Breast epithelium (tissue), 4 donors: ENCODE measurements around the gene ABHD11. TPM values are rescaled to one million over a fixed set of nuclear protein-coding genes. Genes with fewer than 3 reads are reported as not detected.
A peak's percentile ranks its signal among the peaks of the same experiment; 100 is the strongest.

Source experiments
- DNase-seq, 2 donors: peaks; one replicate each; pipeline ENCODE4 v3.0.0-alpha.2; 2019; ENCODE audit warnings: low spot score in 2 of 2
- H3K27ac ChIP-seq, 2 donors: fragments of 200-600 bp; sonication (generic) in 1 of 2; one replicate each; pipeline ENCODE4 v1.5.1; 2016 to 2019; ENCODE audit warnings: mild to moderate bottlenecking in 1 of 2
- H3K27me3 ChIP-seq, 2 donors: fragments of 200-600 bp; sonication (generic) in 1 of 2; one replicate each; pipeline versions ENCODE4 v1.5.1 to v1.6.0; 2017 to 2019; ENCODE audit warnings: control low read depth in 1 of 2, mild to moderate bottlenecking in 1 of 2
- H3K36me3 ChIP-seq: fragments of 200-600 bp; one replicate; pipeline ENCODE4 v1.5.1; 2019
- H3K4me1 ChIP-seq, 2 donors: fragments of 200-600 bp; sonication (generic); one replicate each; pipeline ENCODE4 v1.5.1; 2016 to 2019; ENCODE audit warnings: control low read depth in 1 of 2
- H3K4me3 ChIP-seq, 3 donors: fragments of 200-600 bp; sonication (generic); 1 replicate in 2 of 3; 2 replicates in 1 of 3; pipeline ENCODE4 v1.5.1; 2016 to 2019; ENCODE audit warnings: mild to moderate bottlenecking in 3 of 3, moderate library complexity in 2 of 3
- H3K9me3 ChIP-seq, 2 donors: fragments of 200-600 bp; sonication (generic) in 1 of 2; one replicate each; pipeline ENCODE4 v1.5.1; 2016 to 2019; ENCODE audit warnings: control low read depth in 1 of 2
- POLR2A ChIP-seq: fragments of 450-650 bp; IDR thresholded peaks from one replicate; pipeline ENCODE4 v1.6.1; 2016; ENCODE audit warnings: antibody characterized with exemption, mild to moderate bottlenecking, moderate library complexity
- POLR2AphosphoS5 ChIP-seq, 3 donors: sonication (generic); formaldehyde crosslinking; IDR thresholded peaks; one replicate each; pipeline ENCODE4 v1.6.1; 2017; ENCODE audit warnings: antibody characterized with exemption in 3 of 3
- intact Hi-C: fragments of 100-400 bp; cut with DNase I; formaldehyde crosslinking; loops from one replicate; pipeline ENCODE4 v1.15.1; 2023; ENCODE audit warnings: low total_unique reads
- total RNA-seq, 3 donors: library from RNA; depleted of rRNA; stranded (reverse); fragments of >200 nt; gene quantifications; one replicate each; pipeline ENCODE4 v1.1.0, GENCODE V29; 2016
- TF ChIP-seq, protein P1 (sequence below), 3 donors: fragments of 450-650 bp; IDR thresholded peaks; one replicate each; pipeline ENCODE4 v1.5.1; 2016 to 2017; ENCODE audit warnings: antibody characterized with exemption in 3 of 3, mild to moderate bottlenecking in 3 of 3, moderate library complexity in 3 of 3

ABHD11 gene
- total RNA-seq, 3 donors from 2014 or later: 10.9 to 57.8 (median 36.4) TPM

DNA sequence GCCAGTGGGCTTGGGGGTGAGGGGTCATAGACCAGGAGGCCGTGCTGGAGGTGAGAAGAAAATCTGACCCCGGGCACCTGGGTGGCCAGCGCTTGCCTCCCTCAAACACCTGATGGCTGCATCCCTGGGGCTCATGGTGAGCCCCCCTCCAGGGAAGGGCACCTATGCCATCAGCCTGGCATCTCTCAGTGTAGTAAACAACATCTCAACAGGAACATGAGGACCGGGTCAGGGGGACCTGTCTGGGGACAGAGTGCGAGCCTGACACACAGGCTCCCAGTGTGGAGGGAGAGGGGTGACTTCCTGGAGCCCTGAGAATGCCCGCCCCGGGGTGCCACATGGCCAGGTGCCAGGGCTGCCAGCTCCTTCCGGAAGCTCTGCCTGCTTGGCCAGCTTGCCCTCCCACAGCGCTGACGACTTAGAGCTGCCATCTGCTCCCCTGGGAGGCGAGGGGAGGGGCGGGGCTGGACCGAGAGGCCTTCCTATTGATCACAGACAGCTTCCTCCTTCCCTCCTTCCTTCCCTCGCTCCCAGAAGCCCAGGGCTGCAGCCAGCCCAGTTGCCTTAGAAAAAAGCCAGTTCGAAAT lies 31.5 kb downstream of the ABHD11 start:
- peak in 1 of 3 donors; percentile 12 for TF ChIP-seq POLR2AphosphoS5 (IDR thresholded peaks at IDR 0.05)
- TF ChIP-seq, protein P1, sequence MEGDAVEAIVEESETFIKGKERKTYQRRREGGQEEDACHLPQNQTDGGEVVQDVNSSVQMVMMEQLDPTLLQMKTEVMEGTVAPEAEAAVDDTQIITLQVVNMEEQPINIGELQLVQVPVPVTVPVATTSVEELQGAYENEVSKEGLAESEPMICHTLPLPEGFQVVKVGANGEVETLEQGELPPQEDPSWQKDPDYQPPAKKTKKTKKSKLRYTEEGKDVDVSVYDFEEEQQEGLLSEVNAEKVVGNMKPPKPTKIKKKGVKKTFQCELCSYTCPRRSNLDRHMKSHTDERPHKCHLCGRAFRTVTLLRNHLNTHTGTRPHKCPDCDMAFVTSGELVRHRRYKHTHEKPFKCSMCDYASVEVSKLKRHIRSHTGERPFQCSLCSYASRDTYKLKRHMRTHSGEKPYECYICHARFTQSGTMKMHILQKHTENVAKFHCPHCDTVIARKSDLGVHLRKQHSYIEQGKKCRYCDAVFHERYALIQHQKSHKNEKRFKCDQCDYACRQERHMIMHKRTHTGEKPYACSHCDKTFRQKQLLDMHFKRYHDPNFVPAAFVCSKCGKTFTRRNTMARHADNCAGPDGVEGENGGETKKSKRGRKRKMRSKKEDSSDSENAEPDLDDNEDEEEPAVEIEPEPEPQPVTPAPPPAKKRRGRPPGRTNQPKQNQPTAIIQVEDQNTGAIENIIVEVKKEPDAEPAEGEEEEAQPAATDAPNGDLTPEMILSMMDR (IDR thresholded peaks at IDR 0.05): no peak
- TF ChIP-seq POLR2A: no peak
- Histone ChIP-seq H3K36me3 (no peaks in the 10 kb centered on the region), H3K27ac (peak overlapping the region; percentile 80 to 81), H3K4me1 (no peaks in the 10 kb centered on the region), H3K4me3 (no peak overlapping the region), H3K9me3 (no peaks in the 10 kb centered on the region), H3K27me3 (no peaks in the 10 kb centered on the region)
- intact Hi-C loops: no loop called here
- DNase-seq: peak; percentile 87 to 95

DNA sequence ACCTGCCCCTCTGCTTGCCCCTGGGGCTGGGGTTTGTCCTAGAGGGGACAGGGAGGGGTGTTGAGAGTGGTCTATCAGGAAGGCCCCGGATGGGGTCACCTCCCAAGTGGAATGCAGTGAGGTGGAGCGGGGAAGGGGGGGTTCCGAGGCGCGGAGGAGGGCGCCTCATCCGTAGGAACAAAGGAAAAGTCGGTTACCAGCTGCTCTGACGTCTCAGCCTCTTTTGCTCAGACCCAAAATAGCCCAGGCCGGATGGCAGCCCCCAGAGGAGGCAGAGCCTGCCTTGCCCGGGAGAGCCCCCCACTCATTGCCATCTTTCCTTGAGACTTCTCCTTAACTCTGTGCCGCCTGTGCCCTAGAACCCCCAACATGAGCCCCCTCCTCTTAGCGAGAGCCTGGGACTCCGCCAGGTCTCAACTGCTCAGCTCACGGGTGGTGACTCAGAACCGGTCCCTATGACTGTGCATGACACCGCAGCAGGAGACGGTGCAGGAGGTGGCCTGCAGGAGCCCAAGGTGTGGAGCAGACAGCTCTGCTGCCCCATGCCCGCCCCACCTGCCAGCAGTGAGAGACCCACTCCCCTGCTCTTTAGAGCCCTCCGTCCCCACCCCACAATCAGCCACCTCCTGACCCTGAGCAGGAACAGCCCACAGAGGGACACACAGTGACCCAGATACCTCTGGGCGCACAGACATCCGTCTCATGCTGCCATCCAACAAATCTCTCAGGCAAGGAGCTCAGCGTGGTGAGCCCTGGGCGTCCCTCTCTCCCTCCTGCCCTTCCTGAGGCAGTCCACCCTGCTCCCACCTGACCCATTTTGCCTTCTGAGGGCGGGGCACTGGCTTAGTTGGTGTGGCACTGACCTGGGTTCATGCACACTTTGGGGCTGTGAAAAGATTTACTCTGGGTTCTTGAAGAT lies 32.2 kb downstream of the ABHD11 start:
- TF ChIP-seq POLR2AphosphoS5 (IDR thresholded peaks at IDR 0.05): no peak
- TF ChIP-seq, protein P1 (IDR thresholded peaks at IDR 0.05): no peak
- TF ChIP-seq POLR2A: no peak
- Histone ChIP-seq H3K9me3 (no peaks in the 10 kb centered on the region), H3K36me3 (no peaks in the 10 kb centered on the region), H3K27me3 (no peaks in the 10 kb centered on the region), H3K4me1 (no peaks in the 10 kb centered on the region), H3K4me3 (no peak overlapping the region), H3K27ac (peak overlapping the region; percentile 80 to 81)
- no peak for DNase-seq
- intact Hi-C loops: no loop called here

DNA sequence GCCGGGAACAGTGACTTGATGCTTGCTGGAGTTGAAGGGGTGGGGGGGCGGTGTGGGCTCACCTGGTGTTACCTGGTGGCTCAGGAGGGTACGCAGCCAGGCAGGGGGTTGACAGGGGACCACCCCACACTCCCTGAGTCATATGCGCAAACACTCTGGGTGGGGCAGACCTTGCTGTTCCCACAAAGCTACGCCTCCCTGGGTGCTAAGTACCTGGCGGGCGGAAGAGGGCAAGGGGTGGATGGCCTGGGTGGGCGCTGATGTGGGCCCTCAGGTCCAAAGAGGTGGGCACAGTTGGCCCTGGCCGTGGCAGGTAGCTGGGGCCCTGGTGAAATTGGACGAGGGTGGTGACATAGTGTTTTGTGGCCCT lies 33.1 kb downstream of the ABHD11 start:
- DNase-seq: no peak
- Histone ChIP-seq H3K4me3 (no peak overlapping the region), H3K9me3 (no peaks in the 10 kb centered on the region), H3K4me1 (no peaks in the 10 kb centered on the region), H3K27me3 (no peaks in the 10 kb centered on the region), H3K36me3 (no peaks in the 10 kb centered on the region), H3K27ac (peak overlapping the region; percentile 80 to 81)
- TF ChIP-seq, protein P1 (IDR thresholded peaks at IDR 0.05): no peak
- TF ChIP-seq POLR2AphosphoS5 (IDR thresholded peaks at IDR 0.05) (no peak), POLR2A (no peak)
- intact Hi-C loops: no loop called here

DNA sequence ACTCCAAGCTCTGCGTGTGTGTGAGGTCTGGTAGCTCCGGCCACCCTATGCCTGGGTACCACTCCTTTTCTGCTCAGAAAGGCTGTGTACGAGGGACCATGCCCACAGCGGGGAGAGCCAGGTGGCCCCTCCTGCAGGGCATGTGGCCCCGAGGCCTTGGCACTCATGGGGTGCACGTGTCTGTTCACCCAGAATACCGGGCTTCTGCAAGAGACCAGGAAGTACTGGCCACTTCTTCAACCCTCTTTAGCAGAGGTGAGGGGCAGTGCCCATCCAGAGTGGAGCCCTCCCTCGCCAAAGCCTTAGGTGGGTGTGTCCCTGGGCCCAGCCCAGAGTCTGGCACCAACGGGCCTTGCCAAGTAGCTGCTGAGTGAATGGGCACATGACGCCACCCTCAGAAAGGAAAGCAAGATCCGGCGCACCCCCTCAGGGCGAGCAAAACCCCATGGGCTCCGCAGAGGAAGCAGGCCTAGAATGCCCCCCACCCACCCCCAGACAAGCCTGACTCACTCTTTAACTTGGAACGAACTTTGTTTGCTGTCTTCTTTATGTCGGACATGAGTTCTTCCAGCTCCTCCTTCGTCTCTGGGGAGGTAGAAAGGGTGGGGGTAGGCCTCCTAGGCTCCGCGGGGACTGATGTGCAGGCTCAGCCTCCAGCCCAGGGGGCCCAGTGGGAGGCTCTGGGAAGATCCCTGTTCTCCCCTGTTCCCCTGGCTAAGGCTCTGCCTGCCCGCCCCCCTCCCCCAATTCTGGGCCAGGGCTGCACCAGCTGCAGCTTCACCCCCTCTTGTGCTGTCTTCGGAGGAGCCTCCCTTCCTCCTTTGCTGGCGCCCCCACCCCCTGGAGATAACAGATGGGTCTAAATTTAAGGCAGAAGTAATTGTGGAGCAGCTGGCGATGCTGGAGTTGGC lies 33.7 kb downstream of the ABHD11 start:
- Histone ChIP-seq H3K27me3 (no peaks in the 10 kb centered on the region), H3K36me3 (no peaks in the 10 kb centered on the region), H3K9me3 (no peaks in the 10 kb centered on the region), H3K27ac (peak overlapping the region; percentile 80 to 81), H3K4me1 (no peaks in the 10 kb centered on the region), H3K4me3 (no peak overlapping the region)
- TF ChIP-seq, protein P1 (IDR thresholded peaks at IDR 0.05): no peak
- TF ChIP-seq POLR2AphosphoS5 (IDR thresholded peaks at IDR 0.05) (no peak), POLR2A (no peak)
- intact Hi-C loops: no loop called here
- DNase-seq: peak; percentile 37 to 81
